Cerebellar cortex (tissue), 1 donor: ENCODE results near the gene PRKG2.

Source experiments
- DNase-seq: peaks from one replicate; pipeline ENCODE4 v3.0.0-alpha.2; 2015; ENCODE audit warnings: low spot score

Gene PRKG2

GRCh38 chr4:81093720-81094401 lies 121.2 kb downstream of the PRKG2 start:
- DNase-seq: no peak

- DNase-seq: no peak
Observed at GRCh38 chr4:81085979-81086378, 129.0 kb downstream of the PRKG2 start.

- no peak for DNase-seq
Observed at GRCh38 chr4:81085291-81085690, 129.7 kb downstream of the PRKG2 start.

GRCh38 chr4:81084634-81085033 lies 130.4 kb downstream of the PRKG2 start:
- DNase-seq: no peak

GRCh38 chr4:81084029-81084428 lies 131.0 kb downstream of the PRKG2 start:
- DNase-seq: no peak

- no peak for DNase-seq
Observed at GRCh38 chr4:81081156-81081555, 133.9 kb downstream of the PRKG2 start.

GRCh38 chr4:81071013-81071412 lies 144.0 kb downstream of the PRKG2 start:
- no peak for DNase-seq

- DNase-seq: peak; percentile 80
Observed at GRCh38 chr4:81069706-81070331, 145.2 kb downstream of the PRKG2 start.

GRCh38 chr4:81065446-81065845 lies 149.6 kb downstream of the PRKG2 start:
- DNase-seq: no peak

- no peak for DNase-seq
Observed at GRCh38 chr4:81062001-81062400, 153.0 kb downstream of the PRKG2 start.

- DNase-seq: no peak
Observed at GRCh38 chr4:81061344-81061730, 153.7 kb downstream of the PRKG2 start.

- no peak for DNase-seq
Observed at GRCh38 chr4:81060587-81061343, 154.3 kb downstream of the PRKG2 start.

GRCh38 chr4:81058621-81059020 lies 156.4 kb downstream of the PRKG2 start:
- DNase-seq: no peak

GRCh38 chr4:81052119-81053068 lies 162.6 kb downstream of the PRKG2 start:
- DNase-seq: peak; percentile 54

- DNase-seq: no peak
Observed at GRCh38 chr4:81049907-81050306, 165.1 kb downstream of the PRKG2 start.

- no peak for DNase-seq
Observed at GRCh38 chr4:81049330-81049729, 165.7 kb downstream of the PRKG2 start.

- no peak for DNase-seq
Observed at GRCh38 chr4:81042578-81043365, 172.2 kb downstream of the PRKG2 start.

GRCh38 chr4:81040012-81040659 lies 174.9 kb downstream of the PRKG2 start:
- peak; percentile 32 for DNase-seq

GRCh38 chr4:81039351-81039972 lies 175.6 kb downstream of the PRKG2 start:
- DNase-seq: no peak
